HG03159 (cell line): ENCODE data around the gene GRIA3.
"Not testable (repeated sequence)": the region's sequence is repeated elsewhere in the genome, so short reads cannot be mapped to it uniquely, and the experiment has no call there.

Experiments used
- ATAC-seq: cut with Tn5 transposase; IDR thresholded peaks from one replicate; pipeline ENCODE4 v1.9.1; 2021; ENCODE audit warnings: mild to moderate bottlenecking, moderate library complexity; ENCODE audit not compliant: unreplicated experiment

GRIA3 gene

GRCh38 chrX:123513585-123514278 lies 329.7 kb downstream of the GRIA3 start:
- ATAC-seq: no peak

DNA sequence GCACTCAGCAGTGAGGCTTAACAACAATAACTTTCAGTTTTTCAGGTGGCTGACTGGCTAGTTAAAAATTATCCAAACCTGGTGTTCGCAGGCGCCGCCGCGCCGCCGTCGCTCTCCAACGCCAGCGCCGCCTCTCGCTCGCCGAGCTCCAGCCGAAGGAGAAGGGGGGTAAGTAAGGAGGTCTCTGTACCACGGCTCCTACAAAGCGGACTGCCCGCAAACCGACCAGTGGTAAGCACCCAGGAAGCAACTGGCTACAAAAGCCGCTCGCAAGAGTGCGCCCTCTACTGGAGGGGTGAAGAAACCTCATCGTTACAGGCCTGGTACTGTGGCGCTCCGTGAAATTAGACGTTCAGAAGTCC lies 330.2 kb downstream of the GRIA3 start:
- not testable (repeated sequence) for ATAC-seq

GRCh38 chrX:123518791-123519190 lies 334.7 kb downstream of the GRIA3 start:
- ATAC-seq: no peak

DNA sequence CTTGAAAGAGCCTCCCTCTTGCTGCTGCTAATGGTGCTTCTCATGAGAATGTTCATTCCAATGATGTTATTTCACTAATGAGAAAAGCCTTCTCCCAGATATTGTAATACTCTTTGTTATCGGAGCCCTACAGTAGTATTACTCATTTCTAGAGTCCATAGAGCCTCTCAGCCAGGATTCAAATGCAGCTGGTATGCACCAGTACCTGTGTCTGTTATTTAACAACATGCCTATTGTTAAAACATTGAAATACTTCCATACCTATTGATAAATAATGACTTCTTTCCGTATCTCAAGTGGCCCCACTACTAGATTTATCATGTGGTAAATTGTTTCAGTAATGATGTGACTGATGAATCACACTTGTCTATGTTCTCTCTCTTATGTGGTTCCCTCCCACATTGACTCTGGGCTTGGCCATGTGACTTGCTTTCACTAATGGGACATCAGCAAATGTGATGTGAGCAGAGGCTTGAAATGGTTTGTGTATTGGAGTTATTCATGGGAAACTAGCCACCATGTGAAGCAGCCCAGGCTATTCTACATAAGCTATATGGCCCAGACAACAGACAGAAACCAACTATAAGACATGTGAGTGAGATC lies 341.1 kb downstream of the GRIA3 start:
- ATAC-seq: no peak

GRCh38 chrX:123530726-123531125 lies 346.6 kb downstream of the GRIA3 start:
- ATAC-seq: not testable (repeated sequence)
